ENCODE measurements around the gene RIBC1. TPM values are rescaled to one million over a fixed set of nuclear protein-coding genes. Genes with fewer than 3 reads are reported as not detected.
A peak's percentile ranks its signal among the peaks of the same experiment; 100 is the strongest.

RIBC1 gene
- total RNA-seq, 3 donors from 2014 or later = 0.43 to 0.94 (median 0.76) TPM

DNA sequence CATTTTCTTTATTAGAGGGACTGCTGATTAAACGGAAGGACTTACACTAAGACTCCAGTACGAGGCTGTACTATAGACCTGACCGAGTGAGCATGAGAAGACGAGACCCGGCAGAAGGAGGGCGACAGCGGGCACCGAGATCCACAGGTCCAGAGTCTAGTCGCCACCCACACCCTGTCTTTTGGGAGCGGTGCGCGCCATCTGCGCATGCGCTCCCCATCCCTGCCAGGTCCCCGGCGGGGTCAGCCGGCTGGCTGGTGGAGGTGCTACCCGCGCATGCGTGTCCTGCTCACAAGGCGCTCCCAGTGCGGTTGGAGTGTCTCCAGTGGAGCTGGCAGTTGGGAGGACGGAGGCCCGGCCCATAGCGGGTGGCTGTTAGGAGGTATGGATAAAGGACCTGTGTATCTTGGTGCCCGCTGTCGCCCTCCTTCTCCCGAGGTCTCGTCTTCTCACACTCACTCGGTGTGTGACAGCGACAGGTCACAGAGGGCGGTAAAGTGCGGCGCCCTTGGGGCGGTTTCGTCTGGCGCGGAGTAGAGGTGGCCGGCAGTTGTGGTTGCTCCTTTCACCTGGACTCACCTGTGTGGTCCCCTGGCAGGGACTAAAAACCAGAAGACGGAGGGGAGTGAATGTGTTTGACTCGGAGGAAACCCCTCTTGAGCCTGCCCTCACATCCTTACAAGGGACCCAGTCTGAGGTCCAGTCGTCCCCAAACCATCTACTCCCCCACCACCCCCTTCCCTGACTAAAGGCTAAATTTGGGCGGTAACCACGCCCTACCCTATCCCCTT lies 19.1 kb downstream of the RIBC1 start:
- Histone ChIP-seq H3K9me3 (no peaks in the 10 kb centered on the region), H3K4me3 (no peak overlapping the region), H3K4me1 (ENCODE audit: low read depth) (no peaks in the 10 kb centered on the region), H3K36me3 (ENCODE audit: low read depth) (no peaks in the 10 kb centered on the region)
- peak; percentile 79 to 91 (median 90) for DNase-seq
- ATAC-seq = peak; percentile 91
- TF ChIP-seq, protein P1, sequence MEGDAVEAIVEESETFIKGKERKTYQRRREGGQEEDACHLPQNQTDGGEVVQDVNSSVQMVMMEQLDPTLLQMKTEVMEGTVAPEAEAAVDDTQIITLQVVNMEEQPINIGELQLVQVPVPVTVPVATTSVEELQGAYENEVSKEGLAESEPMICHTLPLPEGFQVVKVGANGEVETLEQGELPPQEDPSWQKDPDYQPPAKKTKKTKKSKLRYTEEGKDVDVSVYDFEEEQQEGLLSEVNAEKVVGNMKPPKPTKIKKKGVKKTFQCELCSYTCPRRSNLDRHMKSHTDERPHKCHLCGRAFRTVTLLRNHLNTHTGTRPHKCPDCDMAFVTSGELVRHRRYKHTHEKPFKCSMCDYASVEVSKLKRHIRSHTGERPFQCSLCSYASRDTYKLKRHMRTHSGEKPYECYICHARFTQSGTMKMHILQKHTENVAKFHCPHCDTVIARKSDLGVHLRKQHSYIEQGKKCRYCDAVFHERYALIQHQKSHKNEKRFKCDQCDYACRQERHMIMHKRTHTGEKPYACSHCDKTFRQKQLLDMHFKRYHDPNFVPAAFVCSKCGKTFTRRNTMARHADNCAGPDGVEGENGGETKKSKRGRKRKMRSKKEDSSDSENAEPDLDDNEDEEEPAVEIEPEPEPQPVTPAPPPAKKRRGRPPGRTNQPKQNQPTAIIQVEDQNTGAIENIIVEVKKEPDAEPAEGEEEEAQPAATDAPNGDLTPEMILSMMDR (IDR thresholded peaks at IDR 0.05) = no peak
- intact Hi-C loops (cut with DNase I, micrococcal nuclease) = loop anchor here in 1 of 2 donors (10.0 kb wide), 1 partner anchor 127 kb away; no protein-coding TSS in a partner anchor

DNA sequence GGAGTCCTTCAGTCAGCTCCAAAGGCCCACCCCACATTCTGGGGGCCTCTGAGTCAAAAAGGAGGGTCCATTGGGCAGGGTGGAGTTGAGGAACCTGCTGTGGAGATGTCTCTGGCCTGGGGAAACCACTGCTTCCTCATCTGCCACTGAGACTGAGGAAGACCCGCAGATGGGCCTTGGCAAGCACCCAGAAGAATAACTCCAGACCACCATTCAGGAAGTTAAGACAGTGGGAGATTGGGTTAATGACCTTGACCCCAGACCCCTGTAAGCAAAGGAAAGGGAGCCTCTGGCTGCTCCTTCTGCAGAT lies 19.6 kb downstream of the RIBC1 start:
- DNase-seq (peak in 1 of 3 donors; percentile 5), ATAC-seq (no peak)
- TF ChIP-seq, protein P1 (IDR thresholded peaks at IDR 0.05) = no peak
- H3K36me3 ChIP-seq (ENCODE audit: low read depth) = no peaks in the 10 kb centered on the region
- intact Hi-C loops (cut with DNase I, micrococcal nuclease) = loop anchor here in 1 of 2 donors (10.0 kb wide), 1 partner anchor 127 kb away; no protein-coding TSS in a partner anchor
- H3K9me3 ChIP-seq = no peaks in the 10 kb centered on the region
- H3K4me3 ChIP-seq = no peak overlapping the region
- H3K4me1 ChIP-seq (ENCODE audit: low read depth) = no peaks in the 10 kb centered on the region

DNA sequence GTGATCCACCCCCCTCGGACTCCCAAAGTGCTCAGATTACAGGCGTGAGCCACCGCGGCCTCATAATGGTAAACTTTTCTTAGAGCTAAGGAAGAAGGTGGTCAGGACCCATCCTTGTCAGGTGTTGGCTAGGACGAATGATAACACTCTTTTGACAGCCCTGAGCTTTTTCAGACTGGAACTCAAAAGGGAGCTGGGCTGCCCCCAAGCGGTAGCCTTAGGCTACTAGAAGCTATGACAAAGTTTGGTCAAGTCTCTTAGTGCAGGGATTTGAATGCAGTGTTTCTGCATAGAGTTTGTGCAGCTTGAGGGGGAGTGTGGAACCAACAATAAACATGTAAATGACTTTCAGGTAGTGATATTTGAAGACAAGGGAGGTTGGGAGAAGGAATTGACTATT lies 23.3 kb downstream of the RIBC1 start:
- Histone ChIP-seq H3K9me3 (no peaks in the 10 kb centered on the region), H3K4me3 (no peak overlapping the region), H3K36me3 (ENCODE audit: low read depth) (no peaks in the 10 kb centered on the region), H3K4me1 (ENCODE audit: low read depth) (no peaks in the 10 kb centered on the region)
- TF ChIP-seq, protein P1 (IDR thresholded peaks at IDR 0.05) = peak; percentile 18
- DNase-seq (peak in 2 of 3 donors; percentile 65 to 67), ATAC-seq (peak; percentile 31)
- intact Hi-C loops (cut with DNase I, micrococcal nuclease) = loop anchor here in 1 of 2 donors (10.0 kb wide), 1 partner anchor 131 kb away; no protein-coding TSS in a partner anchor

DNA sequence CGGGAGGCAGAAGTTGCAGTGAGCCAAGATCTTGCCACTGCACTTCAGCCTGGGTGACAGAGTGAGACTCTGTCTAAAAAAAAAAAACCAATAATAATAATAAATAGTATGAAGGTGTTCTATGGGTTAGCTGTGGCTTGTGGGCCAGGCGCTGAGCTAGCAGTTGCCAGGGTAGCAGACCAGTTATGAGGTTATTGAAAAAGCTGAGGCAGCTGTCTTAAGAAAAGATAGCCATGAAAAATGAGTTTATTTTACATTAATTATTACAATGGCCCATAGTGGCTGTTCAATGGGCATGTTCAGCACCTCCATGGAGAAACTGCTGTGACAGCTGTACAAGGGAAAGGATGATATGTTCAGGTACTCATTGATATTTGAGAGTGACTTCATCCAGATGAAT lies 24.8 kb downstream of the RIBC1 start:
- DNase-seq (no peak), ATAC-seq (no peak)
- intact Hi-C loops (cut with DNase I, micrococcal nuclease) = loop anchor here in 1 of 2 donors (10.0 kb wide), 1 partner anchor 133 kb away; no protein-coding TSS in a partner anchor
- Histone ChIP-seq H3K9me3 (no peaks in the 10 kb centered on the region), H3K4me1 (ENCODE audit: low read depth) (no peaks in the 10 kb centered on the region), H3K36me3 (ENCODE audit: low read depth) (no peaks in the 10 kb centered on the region), H3K4me3 (no peak overlapping the region)
- TF ChIP-seq, protein P1 (IDR thresholded peaks at IDR 0.05) = no peak

DNA sequence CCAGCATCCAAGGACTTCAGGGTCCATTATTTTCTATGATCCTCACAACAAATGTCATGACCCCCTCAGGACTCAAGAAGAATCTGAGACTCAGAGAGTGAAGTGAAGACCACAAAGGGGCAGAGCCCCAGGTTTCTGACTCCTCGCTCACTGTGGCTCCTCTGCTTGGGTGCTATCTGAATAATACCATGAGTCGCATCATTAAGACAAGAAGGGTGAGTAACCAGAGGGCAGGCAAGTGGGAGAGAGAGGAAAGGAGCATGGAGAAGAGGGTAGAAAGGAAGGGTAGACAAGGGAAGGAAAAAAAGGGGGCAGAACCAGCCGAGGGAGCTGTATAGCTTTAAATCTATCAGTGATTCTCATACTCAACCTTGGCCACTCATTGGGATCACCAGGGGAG lies 27.0 kb downstream of the RIBC1 start:
- intact Hi-C loops (cut with DNase I, micrococcal nuclease) = loop anchor here in 1 of 2 donors (10.0 kb wide), 1 partner anchor 135 kb away; no protein-coding TSS in a partner anchor
- no peaks in the 10 kb centered on the region for H3K36me3 ChIP-seq (ENCODE audit: low read depth)
- TF ChIP-seq, protein P1 (IDR thresholded peaks at IDR 0.05) = no peak
- no peaks in the 10 kb centered on the region for H3K4me1 ChIP-seq (ENCODE audit: low read depth)
- no peak overlapping the region for H3K4me3 ChIP-seq
- H3K9me3 ChIP-seq = no peaks in the 10 kb centered on the region
- DNase-seq (no peak), ATAC-seq (no peak)
